HG02798 (cell line): ENCODE data around the gene TTC33.

Experiments used
- ATAC-seq: cut with Tn5 transposase; IDR thresholded peaks from one replicate; pipeline ENCODE4 v1.9.1; 2021; ENCODE audit warnings: mild to moderate bottlenecking; ENCODE audit not compliant: unreplicated experiment, poor library complexity

The TTC33 gene

GRCh38 chr5:40682154-40683017 is 73.4 kb downstream of the TTC33 start:
- ATAC-seq: no peak

- ATAC-seq: peak; percentile 23
Observed at GRCh38 chr5:40681363-40682153, 74.2 kb downstream of the TTC33 start.

GRCh38 chr5:40680741-40681362 is 74.9 kb downstream of the TTC33 start:
- no peak for ATAC-seq

GRCh38 chr5:40679913-40680681 is 75.7 kb downstream of the TTC33 start, which contains the start of gene PTGER4:
PTGER4 (plus strand) TSS chr5:40679915; CDS start chr5:40680994, 1,079 bp downstream.
- peak; percentile 43 for ATAC-seq

GRCh38 chr5:40679148-40679912 is 76.4 kb downstream of the TTC33 start:
- peak; percentile 83 for ATAC-seq

- no peak for ATAC-seq
Observed at GRCh38 chr5:40678460-40679147, 77.2 kb downstream of the TTC33 start.

- ATAC-seq: no peak
Observed at GRCh38 chr5:40678026-40678425, 77.7 kb downstream of the TTC33 start.

- no peak for ATAC-seq
Observed at GRCh38 chr5:40677456-40677855, 78.3 kb downstream of the TTC33 start.

- ATAC-seq: no peak
Observed at GRCh38 chr5:40676613-40677343, 79.0 kb downstream of the TTC33 start.

- no peak for ATAC-seq
Observed at GRCh38 chr5:40675396-40676133, 80.2 kb downstream of the TTC33 start.

- no peak for ATAC-seq
Observed at GRCh38 chr5:40674661-40675235, 81.0 kb downstream of the TTC33 start.

GRCh38 chr5:40672425-40672824 is 83.3 kb downstream of the TTC33 start:
- no peak for ATAC-seq

- no peak for ATAC-seq
Observed at GRCh38 chr5:40669606-40670390, 86.0 kb downstream of the TTC33 start.

- ATAC-seq: no peak
Observed at GRCh38 chr5:40667161-40667663, 88.5 kb downstream of the TTC33 start.

- ATAC-seq: no peak
Observed at GRCh38 chr5:40666657-40667056, 89.1 kb downstream of the TTC33 start.

- no peak for ATAC-seq
Observed at GRCh38 chr5:40665635-40666298, 90.0 kb downstream of the TTC33 start.
